GM18907 (cell line): ENCODE data around the gene RAI14.
"Not testable (repeated sequence)": the region's sequence is repeated elsewhere in the genome, so short reads cannot be mapped to it uniquely, and the experiment has no call there.

Source experiments
- ATAC-seq: cut with Tn5 transposase; IDR thresholded peaks from one replicate; pipeline ENCODE4 v1.9.1; 2021; ENCODE audit warnings: mild to moderate bottlenecking, moderate library complexity; ENCODE audit not compliant: unreplicated experiment

Gene RAI14

DNA sequence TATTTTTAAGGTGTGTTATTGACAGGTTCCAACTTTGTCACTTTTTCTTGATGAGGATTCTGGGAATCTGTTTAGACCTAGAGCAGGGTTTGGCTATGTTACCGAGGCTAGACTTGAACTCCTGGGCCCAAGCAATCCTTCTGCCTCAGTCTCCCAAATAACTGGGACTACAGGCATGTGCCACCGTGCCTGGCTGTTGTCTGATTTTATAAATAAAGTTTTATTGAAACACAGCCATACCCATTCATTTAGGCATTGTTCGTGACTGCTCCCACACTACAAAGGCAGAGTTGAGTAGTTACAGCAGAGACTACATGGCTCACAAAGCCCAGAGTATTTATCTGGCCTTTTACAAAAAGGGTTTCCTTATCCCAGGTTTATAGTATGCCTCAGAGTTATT, 102.4 kb downstream of the RAI14 start:
- no peak for ATAC-seq

DNA sequence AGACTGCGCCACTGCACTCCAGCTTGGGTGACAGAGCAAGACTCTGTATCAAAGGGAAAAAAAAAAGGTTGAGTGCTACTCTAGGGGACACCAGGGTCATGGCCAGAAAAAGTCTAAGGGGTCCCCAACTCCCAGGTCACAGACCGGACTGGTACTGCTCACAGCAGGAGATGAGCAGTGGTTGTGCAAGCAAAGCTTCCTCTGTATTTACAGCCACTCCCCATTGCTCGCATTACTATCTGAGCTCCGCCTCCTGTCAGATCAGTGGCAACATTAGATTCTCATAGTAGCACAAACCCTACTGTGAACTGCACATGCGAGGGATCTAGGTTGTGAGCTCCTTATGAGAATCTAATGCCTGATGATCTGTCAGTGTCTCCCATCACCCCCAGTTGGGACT, 103.1 kb downstream of the RAI14 start:
- not testable (repeated sequence) for ATAC-seq

DNA sequence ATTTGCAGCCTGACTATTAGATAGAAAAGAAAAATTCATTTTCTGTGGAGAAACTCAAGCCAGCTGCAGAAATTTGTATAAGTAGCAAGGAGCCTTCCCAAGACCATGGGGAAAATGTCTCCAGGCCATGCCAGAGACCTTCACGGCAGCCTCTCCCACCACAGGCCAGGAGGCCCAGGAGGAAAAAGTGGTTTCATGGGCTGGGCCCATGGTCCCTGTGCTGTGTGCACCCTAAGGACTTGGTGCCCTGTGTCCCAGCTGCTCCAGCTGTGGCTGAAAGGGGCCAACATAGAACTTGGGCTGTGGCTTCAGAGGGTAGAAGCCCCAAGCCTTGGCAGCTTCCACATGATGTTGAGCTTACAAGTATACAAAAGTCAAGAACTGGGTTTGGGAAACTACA, 109.5 kb downstream of the RAI14 start:
- ATAC-seq, result no peak

DNA sequence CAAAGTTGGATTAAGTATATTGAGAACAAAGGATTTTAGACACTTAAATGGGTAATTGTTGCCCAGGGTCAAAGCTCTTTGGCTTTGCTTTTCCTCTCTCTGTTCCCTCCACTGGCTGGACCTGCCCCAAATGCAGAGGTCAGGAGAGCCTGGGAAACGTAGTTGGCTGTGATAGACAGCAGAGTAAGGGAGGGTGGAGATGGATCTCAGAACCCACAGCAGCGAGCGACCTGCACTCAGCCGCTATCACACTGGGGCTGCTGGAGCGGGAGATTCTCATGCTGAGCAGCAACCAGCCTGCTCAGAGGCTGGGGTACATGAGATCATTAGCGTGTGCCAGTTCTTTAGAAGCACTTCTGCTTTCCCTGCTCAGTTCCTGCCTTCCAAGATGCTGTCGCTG, 111.1 kb downstream of the RAI14 start:
- no peak for ATAC-seq

DNA sequence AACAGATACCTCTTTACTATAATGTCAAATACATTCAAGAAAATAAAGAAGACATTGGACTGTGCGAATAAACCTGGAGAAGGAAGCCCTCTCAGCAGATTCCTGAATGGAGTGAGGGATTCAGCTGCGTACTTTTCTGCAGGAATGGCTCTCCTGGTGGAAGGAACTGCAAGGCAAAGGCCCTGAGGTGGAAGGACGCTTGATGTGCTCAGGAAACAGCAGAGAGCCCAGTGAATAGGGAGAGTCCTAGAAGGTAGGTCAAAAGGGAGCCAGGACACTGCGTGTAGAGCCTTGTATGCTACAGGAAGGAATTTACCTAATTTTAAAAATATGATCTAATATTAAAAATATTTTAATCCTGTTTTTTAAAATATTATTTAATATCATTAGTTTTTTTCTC, 114.4 kb downstream of the RAI14 start:
- no peak for ATAC-seq

DNA sequence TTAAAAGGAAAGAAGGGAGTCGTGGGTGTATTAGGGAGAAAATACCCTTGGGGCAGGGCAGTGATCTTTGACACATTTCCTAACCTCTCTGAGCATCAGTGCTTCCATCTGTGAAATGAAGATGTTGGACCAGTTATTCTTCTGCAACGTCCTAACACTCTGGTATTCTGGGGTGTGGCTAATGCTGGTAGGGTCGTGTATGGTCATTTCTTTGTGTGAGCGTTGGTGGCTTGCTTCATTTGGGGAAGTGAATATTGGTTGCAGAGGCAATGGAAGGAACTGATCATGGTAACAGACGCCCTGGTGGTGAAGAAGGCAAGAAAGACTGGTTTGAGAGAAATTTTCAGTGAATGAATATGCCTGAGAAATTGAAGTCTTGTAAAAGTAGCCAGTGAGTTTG, 114.9 kb downstream of the RAI14 start:
- ATAC-seq, result no peak

DNA sequence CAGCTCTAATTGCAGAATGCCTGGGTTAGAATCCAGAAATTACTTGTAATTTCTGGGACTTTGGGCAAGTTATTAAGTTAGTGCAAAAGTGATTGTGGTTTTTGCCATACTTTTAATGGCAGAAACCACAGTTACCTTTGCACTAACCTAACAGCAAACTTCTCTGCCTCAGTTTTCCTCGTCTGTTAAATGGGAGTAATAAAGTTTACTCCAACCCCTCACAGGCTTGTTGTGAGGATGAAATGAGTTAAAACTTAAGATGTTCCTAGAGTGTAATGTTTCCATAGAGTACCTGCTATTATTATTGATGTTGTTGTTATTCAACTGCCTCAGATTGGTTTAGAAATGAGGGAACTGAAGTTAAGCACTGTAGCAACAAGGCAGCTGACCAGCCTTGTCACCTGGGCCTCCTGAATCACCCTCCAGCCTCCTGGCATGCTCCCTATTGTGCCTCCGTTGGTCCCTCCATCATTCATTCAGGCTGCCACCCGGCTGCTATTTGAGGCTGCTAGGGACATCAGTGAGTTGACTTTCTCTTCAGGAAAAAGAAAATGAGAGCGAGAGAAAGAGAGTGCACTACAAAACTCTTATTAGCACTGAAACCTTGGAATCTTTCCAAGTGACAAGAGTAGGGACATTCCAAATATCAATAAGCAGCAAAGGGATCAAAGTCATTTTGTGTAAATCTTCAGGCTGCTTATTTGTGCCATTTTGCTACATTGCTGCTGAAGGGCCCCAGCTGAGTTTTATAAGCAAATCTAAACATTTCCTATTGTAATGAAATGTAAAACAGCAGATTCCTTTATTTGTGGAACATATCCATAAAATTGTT, 116.4 kb downstream of the RAI14 start:
- ATAC-seq, result no peak

DNA sequence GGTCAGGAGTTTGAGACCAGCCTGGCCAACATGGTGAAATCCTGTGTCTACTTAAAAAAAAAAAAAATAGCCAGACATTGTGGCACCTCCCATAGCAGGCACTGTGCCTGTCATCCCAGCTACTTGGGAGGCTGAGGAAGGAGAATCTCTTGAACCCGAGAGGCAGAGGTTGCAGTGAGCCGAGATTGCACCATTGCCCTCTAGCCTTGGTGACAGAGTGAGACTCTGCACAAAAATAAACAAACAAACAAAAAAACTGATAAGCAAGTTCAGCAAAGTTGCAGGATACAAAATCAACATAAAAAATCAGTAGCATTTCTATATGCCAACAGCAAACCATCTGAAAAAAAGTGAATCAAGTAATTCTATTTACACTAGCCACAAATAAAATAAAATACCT, 118.0 kb downstream of the RAI14 start:
- ATAC-seq, result no peak

DNA sequence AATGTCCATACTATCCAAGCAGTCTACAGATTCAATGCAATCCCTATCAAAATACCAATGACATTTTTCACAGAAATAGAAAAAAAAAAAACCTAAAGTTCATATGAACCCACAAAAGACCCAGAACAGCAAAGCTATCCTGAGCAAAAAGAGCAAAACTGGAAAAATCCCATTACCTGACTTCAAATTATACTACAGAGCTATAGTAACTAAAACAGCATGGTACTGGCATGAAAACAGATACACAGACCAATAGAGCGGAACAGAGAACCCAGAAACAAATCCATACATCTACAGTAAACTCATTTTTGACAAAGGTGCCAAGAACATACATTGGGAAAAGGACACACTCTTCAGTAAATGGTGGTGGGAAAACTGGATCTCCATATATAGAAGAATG, 118.5 kb downstream of the RAI14 start:
- not testable (repeated sequence) for ATAC-seq

DNA sequence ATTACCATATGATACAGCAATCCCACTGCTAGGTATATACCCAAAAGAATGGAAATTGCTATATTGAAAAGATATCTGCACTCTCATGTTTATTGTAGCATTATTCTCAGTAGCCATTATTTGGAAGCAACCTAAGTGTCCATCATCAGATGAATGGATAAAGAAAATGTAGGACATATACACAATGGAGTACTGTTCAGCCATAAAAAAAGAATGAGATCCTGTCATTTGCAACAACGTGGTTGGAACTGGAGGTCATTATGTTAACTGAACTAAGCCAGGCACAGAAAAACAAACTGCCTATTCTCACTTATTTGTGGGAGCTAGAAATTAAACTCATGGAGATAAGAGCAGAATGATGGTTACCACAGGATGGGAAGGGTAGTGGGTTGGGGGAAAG, 119.8 kb downstream of the RAI14 start:
- no peak for ATAC-seq

DNA sequence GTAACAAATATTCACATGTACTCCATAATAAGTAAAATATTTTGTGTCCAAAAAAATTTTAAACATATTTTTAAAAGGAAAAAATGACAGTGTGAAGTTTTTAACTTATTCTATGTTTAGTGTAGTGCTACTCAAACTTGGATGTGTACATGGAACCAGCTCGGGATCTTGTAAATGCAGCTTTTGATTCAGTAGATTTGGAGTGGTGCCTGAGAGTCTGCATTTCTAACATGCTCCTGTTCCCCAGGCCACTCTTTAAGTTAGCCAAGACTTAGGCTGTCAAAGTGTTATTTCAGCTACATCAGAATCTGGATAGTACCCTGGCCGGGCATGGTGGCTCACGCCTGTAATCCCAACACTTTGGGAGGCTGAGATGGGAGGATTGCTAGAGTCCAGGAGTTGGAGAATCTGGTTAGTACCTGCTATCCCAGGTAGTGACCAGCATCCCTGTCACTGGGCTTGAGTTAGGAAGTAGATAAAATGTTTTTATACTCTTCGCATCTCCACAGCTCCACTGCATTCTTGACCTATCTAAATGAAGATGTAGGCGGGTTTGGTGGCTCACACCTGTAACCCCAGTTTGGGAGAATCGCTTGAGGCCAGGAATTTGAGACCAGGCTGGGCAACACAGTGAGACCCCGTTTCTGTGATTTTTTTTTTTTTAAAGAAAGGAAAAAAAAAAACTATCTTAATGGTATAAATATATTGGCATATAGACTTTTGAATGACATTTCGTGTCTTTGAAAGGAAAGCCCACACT, 122.1 kb downstream of the RAI14 start:
- no peak for ATAC-seq

DNA sequence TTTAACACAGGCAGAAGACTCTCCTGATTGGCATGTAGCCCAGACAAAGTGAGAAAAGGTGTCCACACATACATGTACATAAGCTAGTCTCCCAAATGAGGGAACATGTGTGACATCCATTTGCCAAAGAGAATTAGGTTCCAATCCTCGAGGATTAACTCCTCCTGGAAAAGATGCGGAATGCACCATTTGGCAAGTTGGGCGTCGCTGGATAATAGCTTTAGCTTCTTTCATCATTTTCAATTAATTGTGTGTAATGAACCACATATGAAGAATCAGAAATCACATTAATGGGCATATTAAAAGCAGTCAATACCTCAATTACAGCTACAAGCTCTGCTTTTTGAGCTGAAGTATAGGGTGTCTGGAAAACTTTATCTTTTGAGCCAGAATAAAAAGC, 127.8 kb downstream of the RAI14 start:
- ATAC-seq, result not testable (repeated sequence)

DNA sequence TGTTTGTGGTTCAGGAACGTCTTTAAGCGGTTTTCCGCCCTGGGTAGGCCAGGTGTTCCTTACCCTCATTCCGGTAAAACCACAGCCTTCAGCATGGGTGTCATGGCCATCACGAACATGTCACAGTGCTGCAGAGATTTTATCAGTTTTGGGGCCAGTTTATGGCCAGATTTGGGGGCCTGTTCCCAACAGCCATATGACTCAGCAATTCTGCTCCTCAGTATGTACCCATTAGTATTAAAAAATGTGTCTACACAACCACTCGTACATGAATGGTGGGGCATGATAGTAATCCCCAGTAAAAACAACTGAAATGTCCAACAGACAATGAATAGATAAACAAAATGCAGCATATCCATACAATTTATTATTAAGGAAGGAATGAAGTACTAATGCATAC, 130.9 kb downstream of the RAI14 start:
- no peak for ATAC-seq

DNA sequence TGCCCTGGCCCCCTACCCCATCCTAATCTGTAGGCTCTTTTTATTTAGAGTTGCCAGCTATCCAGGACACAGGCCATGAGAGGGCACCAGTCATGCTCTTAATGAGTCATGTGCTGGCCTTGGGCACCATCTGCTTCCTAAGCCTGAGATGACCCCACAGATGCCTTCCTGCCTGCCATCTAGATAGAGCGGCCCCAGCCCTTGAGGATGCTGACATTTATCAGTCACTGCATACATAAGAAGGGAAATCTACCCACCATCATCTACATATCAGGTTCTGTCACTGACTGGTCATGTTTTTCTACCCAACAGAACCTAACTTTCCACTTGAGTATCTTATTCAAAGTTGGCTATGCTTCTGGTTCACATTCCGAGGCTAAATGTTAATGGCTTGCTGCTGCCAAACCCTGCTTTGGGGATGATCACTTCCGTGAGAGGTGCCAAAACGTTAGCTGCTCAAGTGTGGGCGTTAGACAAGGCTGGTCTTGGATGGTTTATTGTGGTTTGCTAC, 132.9 kb downstream of the RAI14 start:
- no peak for ATAC-seq

DNA sequence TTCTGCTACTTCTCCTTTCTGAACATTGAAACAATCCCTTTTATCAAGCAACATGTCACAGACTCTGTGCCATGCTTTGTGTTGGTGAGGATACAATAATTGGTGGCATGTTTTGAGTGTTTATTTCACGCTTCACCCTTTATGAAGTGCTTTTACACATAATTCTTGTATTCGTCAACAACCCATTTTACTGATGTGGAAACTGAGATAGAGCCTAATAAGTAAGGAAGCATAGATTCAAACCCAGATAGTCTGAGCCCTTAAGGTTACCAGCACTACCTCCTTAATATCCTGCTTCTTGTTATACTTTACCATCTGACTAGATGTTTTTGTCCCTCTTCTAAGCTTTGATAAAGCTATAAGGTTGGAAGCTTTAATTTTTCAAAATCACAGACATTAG, 133.5 kb downstream of the RAI14 start:
- no peak for ATAC-seq

DNA sequence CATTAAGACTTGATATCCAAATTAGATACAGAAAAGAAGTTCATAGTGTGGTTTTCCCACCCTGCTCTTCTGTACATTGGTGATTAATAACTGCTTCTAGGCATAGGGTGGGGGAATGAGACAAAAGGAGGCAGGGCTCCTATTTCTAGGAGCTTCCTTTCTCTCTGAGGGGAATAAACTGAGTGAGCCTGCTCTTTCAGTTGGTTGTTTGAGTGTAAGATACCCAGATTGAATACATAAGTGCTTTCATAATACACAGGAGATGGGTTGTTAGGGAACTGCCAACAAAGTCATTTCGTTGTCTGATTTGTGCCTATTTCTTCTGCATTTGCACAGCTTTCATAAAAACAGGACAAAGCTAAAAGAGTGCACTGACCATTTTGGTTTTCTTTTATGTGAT, 133.9 kb downstream of the RAI14 start:
- no peak for ATAC-seq

DNA sequence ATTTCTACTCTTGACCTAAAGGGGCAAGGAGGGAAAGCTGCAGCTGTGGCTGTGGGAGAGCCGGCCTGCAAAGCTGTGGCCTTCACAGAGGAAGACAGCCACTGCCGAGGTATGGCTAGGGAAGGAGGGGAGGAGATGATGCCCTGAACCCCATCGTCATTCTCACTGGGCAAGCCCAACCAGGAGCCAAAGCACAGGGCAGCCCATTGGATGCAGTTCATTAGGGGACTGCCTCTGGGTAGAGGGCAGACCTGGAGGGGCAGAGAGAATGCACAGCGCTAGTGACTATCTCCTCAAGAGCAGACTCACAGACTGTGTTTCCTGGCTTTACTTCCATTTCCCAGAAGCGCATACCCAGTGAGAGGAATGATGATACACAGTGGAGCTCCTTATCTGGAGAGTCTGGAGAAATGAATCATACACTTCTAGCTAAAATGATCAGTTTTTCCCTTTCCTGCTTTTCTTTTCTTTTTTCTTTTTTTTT, 135.7 kb downstream of the RAI14 start:
- ATAC-seq, result no peak

DNA sequence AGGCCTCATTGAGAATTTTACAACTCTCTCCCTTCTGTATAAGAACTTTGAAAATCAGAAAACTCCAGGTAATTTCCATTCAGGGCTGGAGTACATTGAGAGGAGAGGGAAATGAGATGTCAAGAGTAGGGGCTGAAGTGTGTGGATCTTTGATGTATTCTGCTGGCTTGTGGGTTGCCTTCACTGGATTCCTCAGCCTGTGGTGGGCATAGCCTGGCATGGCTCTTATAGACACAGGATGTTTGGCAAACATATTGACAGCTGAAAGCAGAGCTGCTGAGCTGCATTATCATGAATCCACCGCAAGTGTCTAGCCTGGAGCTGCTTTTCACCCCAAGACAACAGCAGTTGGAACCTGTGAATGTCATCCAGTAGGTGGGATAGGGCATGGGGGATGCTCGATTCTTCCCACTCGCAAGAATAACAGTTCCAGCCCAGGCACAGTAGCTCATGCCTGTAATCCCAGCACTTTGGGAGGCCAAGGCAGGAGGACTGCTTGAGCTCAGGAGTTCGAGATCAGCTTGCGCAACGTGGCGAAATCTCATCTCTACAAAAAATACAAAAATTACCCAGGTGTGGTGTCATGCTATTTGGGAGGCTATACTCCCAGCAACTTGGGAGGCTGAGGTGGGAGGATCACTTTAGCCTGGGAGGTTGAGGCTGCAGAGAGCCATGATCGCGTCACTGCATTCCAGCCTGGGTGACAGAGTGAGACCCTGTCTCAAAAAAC, 146.9 kb downstream of the RAI14 start:
- ATAC-seq, result no peak

DNA sequence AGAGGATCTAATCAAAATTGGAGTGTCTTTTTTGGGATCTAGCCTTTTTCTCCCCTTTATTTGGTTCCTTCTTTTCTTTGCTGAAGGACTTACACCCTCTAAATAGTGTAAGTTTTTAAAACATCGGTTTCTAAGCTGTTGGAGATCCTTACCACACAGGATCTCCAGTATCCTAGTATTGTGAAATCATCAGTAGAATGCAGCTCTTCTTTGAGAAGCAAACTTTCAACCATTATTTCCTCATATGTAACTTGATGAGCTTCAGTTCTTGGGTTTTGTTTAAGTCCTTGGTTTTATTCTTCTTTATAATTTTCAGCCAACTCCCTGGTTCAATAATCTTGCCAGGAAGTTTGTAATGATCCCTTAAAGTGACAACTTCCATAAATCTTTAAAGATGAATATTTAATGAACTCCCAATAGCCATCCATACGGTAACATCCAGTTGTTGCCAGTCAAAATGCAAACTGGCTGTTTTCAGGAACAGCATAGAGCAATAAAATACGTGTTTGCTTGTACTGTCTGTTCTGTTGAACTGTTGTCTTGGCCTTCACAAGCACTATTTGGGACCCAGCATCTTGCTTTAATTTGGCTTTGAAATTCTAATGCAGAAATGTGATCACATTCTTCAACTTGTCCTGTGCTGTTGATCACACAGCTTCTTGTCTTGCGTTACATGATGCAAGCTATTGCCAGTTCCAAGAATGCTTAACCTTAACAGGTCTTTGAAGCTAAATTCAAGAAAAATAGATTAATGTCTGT, 148.0 kb downstream of the RAI14 start:
- no peak for ATAC-seq

DNA sequence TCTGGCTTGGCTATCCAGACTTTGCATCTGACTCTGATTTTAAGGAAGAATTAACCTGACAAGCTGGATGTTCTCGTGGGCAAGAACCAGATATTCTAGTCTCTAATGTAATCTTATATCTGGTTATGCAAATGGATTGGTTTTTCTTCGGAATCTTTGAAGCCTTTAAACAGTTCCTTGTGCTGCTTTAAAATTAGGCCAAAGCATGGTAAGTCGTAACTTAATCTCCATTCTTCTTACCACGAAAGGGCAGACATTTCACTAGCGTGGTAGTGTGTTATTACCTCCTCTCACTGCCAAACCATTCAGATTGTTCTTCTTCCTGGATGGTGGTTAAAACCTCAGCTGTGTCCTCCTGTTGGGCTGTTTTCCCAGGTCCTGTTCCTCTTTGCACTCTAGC, 148.8 kb downstream of the RAI14 start:
- ATAC-seq, result no peak

DNA sequence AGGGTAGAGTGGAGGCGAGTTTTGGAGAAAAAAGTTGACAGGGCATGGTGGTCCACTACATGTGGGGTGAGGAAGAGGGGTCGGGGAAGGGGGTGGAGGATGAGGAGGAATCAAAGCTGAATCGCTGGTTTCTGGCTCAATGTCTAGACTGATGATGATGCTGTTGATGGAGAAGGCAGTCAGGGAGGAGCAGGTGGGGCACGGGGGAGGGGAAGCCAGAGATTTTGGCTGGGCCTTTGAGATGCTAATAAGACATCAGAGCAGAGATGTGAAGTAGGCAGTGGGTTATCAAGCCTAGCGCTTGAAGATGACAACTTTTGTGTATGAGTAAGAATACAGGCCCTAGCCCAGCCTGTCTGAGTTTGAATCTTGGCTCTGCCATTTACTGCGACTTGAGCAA, 150.4 kb downstream of the RAI14 start:
- ATAC-seq, result no peak
